NCI-H446 treated with DMSO at 0.1 percent for 48 hours (cell line): Measurements from ENCODE around the gene SIL1.

Source experiments
- DNase-seq: peaks from one replicate; lab custom pipeline; 2025; lab: John Stamatoyannopoulos, UW

The SIL1 gene

DNA sequence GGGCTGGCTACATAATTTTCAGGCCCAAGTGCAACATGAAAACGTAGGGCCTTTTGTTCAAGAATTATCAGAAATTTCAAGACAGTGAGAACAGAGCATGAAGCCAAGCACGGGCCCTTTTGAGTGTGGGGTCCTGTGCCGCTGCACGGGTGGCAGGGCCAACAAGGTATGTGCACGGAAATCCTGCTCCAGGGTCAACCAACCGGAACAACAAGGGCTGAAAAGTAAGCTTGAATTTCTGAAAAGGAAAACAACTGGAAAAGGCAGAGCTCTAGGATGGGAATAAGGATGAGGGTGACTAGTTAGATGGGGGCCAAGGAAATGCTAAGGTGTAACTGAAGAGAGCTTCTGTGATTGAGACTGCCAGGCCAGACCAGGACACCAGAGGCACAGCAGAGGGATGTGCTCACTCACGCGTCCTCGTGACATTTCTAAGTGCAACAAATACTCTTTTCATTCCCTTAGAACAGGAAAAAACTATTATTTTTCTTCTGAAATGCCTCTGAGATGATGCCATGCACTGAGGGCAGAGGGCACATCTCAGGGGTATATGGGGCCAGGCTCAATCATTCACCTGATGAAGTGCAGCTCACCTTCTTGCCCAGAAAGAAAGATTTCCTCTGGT is 242.4 kb downstream of the SIL1 start:
- no peak for DNase-seq

DNA sequence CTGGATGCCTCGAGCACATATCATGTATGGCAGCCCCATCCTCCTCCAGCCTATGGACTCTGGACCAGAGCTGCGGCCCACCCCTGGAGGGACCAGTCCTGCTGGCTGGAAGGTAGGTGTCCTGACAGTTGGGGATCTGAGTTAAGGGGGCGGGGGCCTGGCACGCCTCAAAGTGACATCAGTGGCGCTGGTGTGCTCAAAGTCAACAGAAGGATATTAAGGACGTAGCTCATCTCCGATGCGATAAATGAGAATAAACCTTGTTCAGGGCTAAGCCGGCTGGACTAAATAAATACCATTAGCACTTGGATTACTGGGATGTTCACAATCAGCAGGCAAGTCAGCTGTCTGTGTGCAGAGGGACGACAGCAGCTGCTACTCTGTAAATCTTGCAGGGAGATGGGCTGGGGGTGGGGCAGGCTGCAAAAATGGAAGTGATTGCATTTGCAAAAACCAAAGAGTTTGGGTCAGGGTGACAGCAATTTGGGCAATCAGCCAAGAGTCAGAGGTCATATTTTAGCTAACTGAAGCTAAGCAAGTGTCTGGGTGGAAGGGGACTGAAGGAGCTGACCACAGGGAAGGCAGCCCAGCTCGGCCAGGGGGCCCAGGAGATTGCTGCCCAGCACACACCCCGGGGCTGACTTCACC is 243.0 kb downstream of the SIL1 start:
- DNase-seq: peak; percentile 84

GRCh38 chr5:138954257-138955012 is 243.7 kb downstream of the SIL1 start:
- peak; percentile 84 for DNase-seq

DNA sequence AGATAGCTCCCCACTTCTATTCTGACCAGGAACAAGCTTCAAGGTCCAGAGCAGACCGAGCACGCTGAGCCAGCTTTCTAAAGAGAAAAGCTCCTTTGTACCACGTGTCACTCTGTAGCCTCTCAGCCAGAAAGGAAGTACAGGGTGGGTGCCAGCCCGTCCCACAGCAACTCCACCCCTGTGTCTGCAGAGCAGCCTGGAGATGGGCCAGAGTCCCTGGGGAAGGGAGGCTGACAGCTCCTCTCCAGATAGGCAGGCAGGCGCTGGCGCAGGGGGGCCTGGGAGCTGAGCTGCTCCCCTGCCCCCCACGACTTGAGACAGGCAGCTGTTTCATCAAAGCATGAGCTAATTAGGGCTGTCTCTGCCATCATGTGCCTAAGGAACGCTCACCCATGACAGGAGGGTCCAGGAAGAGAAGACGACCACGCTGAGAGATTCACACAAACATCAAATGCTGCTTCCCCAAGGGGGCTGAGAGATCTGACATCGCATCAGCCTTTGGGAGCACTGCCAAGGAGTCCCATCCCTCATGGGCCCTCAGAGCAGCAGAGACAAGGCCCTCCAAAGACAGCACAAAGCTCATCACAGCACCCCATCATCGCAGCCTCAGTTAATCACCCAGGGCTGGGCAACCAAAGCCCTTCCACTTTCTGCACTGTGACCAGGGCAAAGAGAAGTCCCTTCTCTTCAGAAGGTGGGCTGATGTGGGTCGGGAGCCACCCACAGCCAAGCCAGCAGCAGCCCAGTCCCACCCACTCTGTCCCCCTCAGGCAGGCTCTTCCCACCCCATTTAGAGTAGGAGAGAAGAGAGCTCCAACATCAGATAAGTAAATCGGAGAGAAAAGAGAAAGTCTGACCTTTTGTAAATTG is 244.5 kb downstream of the SIL1 start:
- DNase-seq: peak; percentile 94

DNA sequence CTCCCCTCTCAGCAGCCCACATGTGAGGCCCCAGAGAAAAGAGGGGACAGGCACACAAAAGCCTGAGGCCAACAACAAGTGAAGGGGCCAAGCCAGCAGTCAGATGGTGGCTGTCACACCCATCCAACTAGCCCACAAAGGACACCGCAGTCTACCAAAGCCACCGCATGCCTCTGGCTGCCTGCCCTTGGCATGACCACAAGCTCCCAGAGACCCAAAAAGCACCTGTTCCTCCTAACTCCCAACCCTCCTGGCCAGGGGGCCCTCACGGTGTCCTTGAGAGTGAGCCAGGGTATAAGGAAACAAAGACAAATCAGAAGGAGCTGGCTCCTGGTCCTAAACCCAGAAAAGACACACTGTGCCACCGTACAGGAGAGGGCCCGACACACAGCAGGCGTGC is 245.2 kb downstream of the SIL1 start:
- no peak for DNase-seq

GRCh38 chr5:138951986-138952735 is 246.0 kb downstream of the SIL1 start:
- no peak for DNase-seq

DNA sequence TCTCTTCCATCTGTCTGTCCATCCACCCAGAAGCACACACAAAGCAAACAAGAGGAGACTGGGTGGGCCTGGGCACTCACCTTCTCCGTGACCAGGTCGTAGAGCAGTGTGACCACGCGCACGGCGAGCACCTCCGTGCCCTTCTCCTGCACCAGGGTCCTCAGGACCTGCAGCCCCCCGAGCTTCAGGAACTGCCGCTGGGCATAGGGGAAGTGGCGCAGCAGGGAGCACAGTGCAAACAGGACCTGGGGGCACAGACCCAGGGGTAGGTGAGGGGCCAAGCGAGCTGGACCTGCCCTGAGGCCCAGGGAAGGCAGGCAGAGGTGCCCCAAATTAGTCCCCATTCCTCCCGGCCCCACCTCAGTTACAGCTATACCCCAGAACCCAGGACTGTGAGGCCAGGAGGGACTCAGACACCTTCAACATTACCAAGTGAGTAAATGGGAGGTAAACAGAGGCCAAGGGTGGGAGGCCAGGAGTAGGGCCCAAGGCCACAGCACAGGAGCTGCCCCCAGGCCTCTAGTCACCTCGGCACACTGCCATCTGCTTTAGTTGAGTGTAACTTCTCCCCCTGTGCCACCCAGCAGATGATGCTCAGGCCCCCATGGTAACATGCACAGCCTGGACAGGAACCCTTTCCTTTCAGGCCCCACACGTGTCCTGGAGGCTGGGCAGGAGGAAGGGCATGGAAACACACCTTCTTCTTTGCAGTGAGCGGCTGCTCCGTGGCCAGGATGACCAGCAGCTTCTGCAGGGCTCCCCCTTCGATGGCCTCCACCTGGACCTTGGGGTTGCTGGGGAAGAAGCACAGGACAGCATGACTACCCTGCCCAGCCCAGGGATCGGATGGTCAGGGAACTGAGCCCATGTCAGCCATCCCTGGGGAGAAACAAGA is 246.8 kb downstream of the SIL1 start:
- no peak for DNase-seq

DNA sequence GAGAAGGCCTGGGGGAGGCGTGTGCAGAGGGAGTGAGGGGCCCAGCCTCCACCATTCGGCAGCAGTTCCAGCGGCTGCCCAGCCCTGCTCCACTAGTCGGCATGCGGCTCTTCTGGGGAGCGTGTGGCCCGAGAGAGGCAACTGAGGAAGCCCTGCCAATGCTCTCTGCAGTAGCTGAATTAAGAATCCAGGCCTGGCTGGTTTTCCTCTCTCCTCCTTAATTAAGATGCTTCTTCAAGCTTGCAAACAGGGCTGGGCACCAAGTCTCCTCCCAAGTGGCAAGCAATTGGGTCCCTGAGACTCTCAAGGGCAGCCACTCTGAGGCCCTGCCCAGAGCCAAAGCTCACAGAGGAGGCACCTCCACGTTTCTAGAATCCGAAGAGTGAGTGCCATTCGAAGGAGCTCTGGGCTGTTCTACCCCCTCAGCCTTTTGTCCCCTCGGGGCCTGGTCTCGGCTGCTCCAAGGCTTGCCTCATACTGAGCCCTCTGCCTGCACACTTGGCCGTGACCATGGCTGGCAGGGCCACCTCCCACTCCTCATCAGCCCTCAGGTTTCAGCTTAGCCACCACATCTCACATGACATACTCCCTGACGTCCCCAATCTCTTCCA is 247.6 kb downstream of the SIL1 start:
- DNase-seq: peak; percentile 22

- DNase-seq: no peak
Measured at GRCh38 chr5:138949988-138950387, 248.2 kb downstream of the SIL1 start.

DNA sequence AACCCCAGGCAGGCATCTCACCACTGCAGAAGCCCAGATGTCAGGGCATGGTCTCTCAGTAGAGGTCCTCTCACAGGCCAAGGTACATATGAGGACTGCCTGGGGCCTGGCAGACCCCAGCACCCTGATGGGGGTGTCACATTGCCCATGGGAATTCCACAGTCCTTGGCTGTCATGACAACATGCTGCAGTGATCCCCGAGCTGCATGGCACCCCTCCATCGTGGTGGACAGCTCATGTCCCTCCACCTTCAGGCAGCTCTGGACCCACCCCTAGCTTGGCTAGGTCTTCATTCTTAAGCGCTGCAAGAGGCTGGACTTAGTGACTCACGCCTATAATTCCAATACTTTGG is 249.0 kb downstream of the SIL1 start:
- DNase-seq: no peak

DNA sequence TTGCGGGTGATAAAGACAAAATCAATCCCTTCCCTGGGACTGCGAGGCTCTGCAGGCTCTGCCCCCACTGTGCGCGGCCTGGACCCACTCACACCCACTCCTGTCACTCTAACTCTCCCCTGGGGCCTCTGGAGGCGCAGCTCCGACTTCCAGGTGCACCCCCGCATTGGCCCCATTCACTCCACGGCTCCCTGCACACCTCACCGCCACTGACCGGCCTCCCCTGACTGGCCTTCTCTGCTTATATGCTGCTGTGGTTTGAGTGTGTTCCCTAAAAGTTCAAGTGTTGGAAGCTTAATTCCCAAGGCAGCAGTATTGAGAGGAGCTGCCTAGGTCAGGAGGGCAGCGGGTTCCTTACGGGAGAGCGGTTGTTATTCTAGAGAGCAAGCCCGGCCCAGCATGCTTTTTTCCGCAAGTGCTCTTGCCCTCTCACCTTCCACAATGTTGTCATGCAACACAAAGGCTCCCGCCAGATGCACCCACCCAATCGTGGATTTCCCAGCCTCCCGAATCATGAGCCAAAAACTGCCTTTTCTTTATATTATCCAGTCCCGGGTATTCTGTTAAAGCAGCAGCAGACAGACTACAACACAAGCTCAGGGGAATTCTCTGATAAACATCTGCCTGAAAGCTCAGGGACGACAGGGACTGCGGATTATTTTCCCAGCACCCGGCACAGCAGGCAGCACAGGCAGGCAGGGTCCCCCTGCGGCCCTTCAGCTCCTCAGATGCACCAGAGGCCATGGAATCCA is 249.5 kb downstream of the SIL1 start:
- DNase-seq: no peak

- no peak for DNase-seq
Measured at GRCh38 chr5:138947780-138948179, 250.4 kb downstream of the SIL1 start.

GRCh38 chr5:138946831-138947560 is 251.2 kb downstream of the SIL1 start:
- no peak for DNase-seq

DNA sequence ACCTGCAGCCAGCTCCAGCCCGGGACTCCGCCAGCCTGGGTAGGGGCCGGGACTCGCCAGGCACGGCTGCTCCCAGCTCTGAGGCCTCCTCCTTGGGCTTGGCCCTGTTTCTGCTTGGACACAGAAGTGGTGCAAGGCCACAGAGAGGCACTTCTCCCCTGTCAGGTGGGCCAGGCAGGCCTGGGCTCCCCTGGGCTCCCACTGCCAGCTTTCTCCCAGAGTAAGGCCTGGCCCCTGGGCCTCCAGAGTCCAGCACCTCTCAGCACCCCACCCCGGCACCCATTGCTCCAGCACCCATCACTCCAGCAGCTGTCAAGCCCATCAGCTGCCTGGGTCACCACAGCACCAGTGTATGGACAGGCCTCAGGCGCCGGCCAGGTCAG is 251.9 kb downstream of the SIL1 start:
- no peak for DNase-seq

GRCh38 chr5:138945421-138946240 is 252.5 kb downstream of the SIL1 start:
- peak; percentile 15 for DNase-seq

DNA sequence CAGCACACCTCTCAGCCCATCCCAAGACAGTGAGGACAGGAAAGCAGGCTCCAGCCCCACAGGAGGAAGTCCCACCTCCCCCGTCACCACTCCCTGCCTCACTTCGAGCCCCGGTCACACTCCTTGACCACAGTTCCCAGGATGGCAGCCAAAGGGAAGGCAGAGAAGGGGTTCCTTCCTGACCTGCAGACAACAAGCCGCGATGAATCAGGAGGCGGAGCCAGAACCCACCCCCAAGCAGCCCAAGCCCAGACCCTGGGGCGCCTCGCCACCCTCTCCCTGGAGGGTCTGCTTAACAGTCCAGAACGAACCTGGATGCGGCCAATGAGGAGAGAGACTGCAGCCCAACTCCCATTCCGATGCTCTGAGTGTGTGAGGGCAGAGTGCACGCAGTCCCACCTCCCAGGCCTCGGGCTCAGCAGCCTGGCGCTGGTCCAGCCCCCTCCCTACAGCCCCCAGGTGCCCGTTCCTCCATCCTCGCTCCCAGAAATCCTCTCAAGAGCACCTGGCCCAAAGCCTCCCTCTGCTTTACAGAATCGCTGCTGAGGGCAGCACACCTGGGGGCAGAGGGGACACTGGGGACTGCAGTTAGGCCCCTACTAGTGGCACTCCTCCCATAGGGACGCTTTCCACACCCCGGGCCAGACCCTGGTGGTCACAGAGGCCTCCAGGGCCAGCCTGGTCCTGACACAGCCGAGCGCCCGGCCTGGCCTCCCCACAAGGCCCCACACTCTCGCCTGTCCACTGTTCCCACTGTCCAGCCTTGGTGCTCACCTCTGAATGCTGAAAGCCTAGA is 253.4 kb downstream of the SIL1 start:
- no peak for DNase-seq

GRCh38 chr5:138943599-138944173 is 254.5 kb downstream of the SIL1 start:
- DNase-seq: no peak
